ENCODE results near the gene SARDH. TPM values are rescaled to one million over a fixed set of nuclear protein-coding genes. Genes with fewer than 3 reads are reported as not detected.
A peak's percentile ranks its signal among the peaks of the same experiment; 100 is the strongest.

SARDH gene
- total and polyA plus RNA-seq, 2 of the 13 experiments (the other 11 are each of a cell fraction or from before 2014, with no cell fraction given): 11.6 to 34.9 TPM

GRCh38 chr9:133709691-133710571, 28.2 kb downstream of the SARDH start:
- intact Hi-C loops (cut with micrococcal nuclease; ENCODE audit: unreplicated experiment) (no loop called here), in situ Hi-C loops (cut with HindIII; ENCODE audit: extremely low pct_ligation_motif_present, low pct_unique_long_range_greater_than_20kb) (no loop called here)
- H3K4me1 ChIP-seq (ENCODE audit: insufficient read depth, low read length): peaks cover 40% of the 10 kb centered on the region
- no peak overlapping the region for H3K27ac ChIP-seq (ENCODE audit: extremely low read length, insufficient read depth, low read length)
- no peak for TF ChIP-seq ZNF335 (CRISPR knock-in tag; IDR thresholded peaks at IDR 0.05)
- TF ChIP-seq ZMYM3 (CRISPR knock-in tag; IDR thresholded peaks at IDR 0.05): peak; percentile 50; the same call in 1 of the 2 replicates
- no peak for TF ChIP-seq MEIS2 (CRISPR knock-in tag; IDR thresholded peaks at IDR 0.05)
- peak; percentile 39; the same call in 1 of the 2 replicates for TF ChIP-seq RBFOX2 (IDR thresholded peaks at IDR 0.05; ENCODE audit: low read depth, low read length)
- no peak for TF ChIP-seq YEATS4 (CRISPR knock-in tag; IDR thresholded peaks at IDR 0.05; ENCODE audit: borderline replicate concordance)
- TF ChIP-seq TBX2 (CRISPR knock-in tag; IDR thresholded peaks at IDR 0.05; ENCODE audit: borderline replicate concordance): no peak
- peak; percentile 91 for TF ChIP-seq ZNF629 (CRISPR knock-in tag; conservative IDR thresholded peaks at IDR 0.05)
- TF ChIP-seq CENPT (CRISPR knock-in tag; IDR thresholded peaks at IDR 0.05; ENCODE audit: low read depth): no peak
- no peak for TF ChIP-seq ZNF792 (CRISPR knock-in tag; IDR thresholded peaks at IDR 0.05)
- H3K9me3 ChIP-seq (ENCODE audit: low read length): no peaks in the 10 kb centered on the region
- DNase-seq (ENCODE audit: low spot score) (no peak), ATAC-seq (no peak), FAIRE-seq (no peak)
- H3K79me2 ChIP-seq (ENCODE audit: insufficient read depth, low read length): no peaks in the 10 kb centered on the region
- POLR2A ChIA-PET: no interaction called here
- no peak overlapping the region for H3K9ac ChIP-seq (ENCODE audit: insufficient read depth, low read depth, low read length)
- 96% methylated on average over 20 of the region's 32 CpGs for WGBS (ENCODE audit: low lambda C conversion rate)
- H3K4me3 ChIP-seq (replicated peaks in 1 of 3; ENCODE audit: insufficient read depth in 1 of 3, low read depth in 2 of 3, low read length in 3 of 3): no peak overlapping the region
- no peaks in the 10 kb centered on the region for H3K27me3 ChIP-seq (ENCODE audit: control insufficient read depth in 1 of 2, insufficient read depth in 2 of 2, low read length in 2 of 2)
- H3K36me3 ChIP-seq (replicated peaks in 1 of 2; ENCODE audit: control insufficient read depth in 1 of 2, insufficient read depth in 2 of 2, low read length in 2 of 2): peaks cover 0 to 1% of the 10 kb centered on the region in 2 experiments; a peak in 1 of 5 replicates
- no peaks in the 10 kb centered on the region for H4K20me1 ChIP-seq (ENCODE audit: insufficient read depth, low read length)
- no TSS peak for BruUV-seq (replicated peaks)
- CTCF ChIA-PET (ENCODE audit: low intra/inter-chr PET ratio, low total read pairs): no interaction called here
- H3K4me2 ChIP-seq (ENCODE audit: low read depth, low read length): no peak overlapping the region
- no peak overlapping the region for H2AFZ ChIP-seq (ENCODE audit: low read length)
